Urothelium cell line (cell line): ENCODE measurements around the gene ARHGAP26.

Experiments
- DNase-seq: peaks from one replicate; pipeline ENCODE4 v3.0.0; 2011; ENCODE audit warnings: low spot score, mixed read lengths
- FAIRE-seq: peaks from 2 replicates; lab custom pipeline; 2011; peaks lifted over from hg19 to GRCh38; lab: Jason Lieb, UNC

ARHGAP26 gene

GRCh38 chr5:143025376-143025775, 255.2 kb downstream of the ARHGAP26 start:
- DNase-seq (no peak), FAIRE-seq (no peak)

- FAIRE-seq (no peak), DNase-seq (no peak)
These were observed 255.8 kb downstream of the ARHGAP26 start for GRCh38 chr5:143025971-143026370.

GRCh38 chr5:143026380-143026779, 256.2 kb downstream of the ARHGAP26 start:
- FAIRE-seq (no peak), DNase-seq (no peak)

- FAIRE-seq (no peak), DNase-seq (no peak)
These were observed 259.1 kb downstream of the ARHGAP26 start for GRCh38 chr5:143029293-143029692.

GRCh38 chr5:143030349-143030748, 260.2 kb downstream of the ARHGAP26 start:
- no peak for DNase-seq
- FAIRE-seq: no peak

- no peak for FAIRE-seq
- DNase-seq: no peak
These were observed 261.8 kb downstream of the ARHGAP26 start for GRCh38 chr5:143031781-143032580.

- FAIRE-seq (no peak), DNase-seq (no peak)
These were observed 262.3 kb downstream of the ARHGAP26 start for GRCh38 chr5:143032581-143032836.

- no peak for FAIRE-seq
- DNase-seq: peak; percentile 51
These were observed 263.5 kb downstream of the ARHGAP26 start for GRCh38 chr5:143033535-143034250.

- no peak for DNase-seq
- FAIRE-seq: no peak
These were observed 266.2 kb downstream of the ARHGAP26 start for GRCh38 chr5:143036146-143036927.

- DNase-seq (peak; percentile 17), FAIRE-seq (no peak)
These were observed 266.9 kb downstream of the ARHGAP26 start for GRCh38 chr5:143037071-143037470.

GRCh38 chr5:143037708-143038107, 267.5 kb downstream of the ARHGAP26 start:
- DNase-seq (no peak), FAIRE-seq (no peak)

- no peak for DNase-seq
These were observed 270.4 kb downstream of the ARHGAP26 start for GRCh38 chr5:143040622-143041021.

GRCh38 chr5:143041461-143041860, 271.3 kb downstream of the ARHGAP26 start:
- FAIRE-seq: no peak

More at GRCh38 chr5:143040622-143041021, 270.4 kb downstream of the ARHGAP26 start:
- FAIRE-seq: no peak

GRCh38 chr5:143041972-143042770, 272.0 kb downstream of the ARHGAP26 start:
- FAIRE-seq (no peak), DNase-seq (no peak)

More at GRCh38 chr5:143041461-143041860, 271.3 kb downstream of the ARHGAP26 start:
- no peak for DNase-seq

GRCh38 chr5:143044265-143044664, 274.1 kb downstream of the ARHGAP26 start:
- DNase-seq (no peak), FAIRE-seq (no peak)

GRCh38 chr5:143045062-143045461, 274.9 kb downstream of the ARHGAP26 start:
- DNase-seq (no peak), FAIRE-seq (no peak)

GRCh38 chr5:143046314-143046713, 276.1 kb downstream of the ARHGAP26 start:
- DNase-seq: no peak

GRCh38 chr5:143047091-143047490, 276.9 kb downstream of the ARHGAP26 start:
- FAIRE-seq: no peak
- DNase-seq: no peak

More at GRCh38 chr5:143046314-143046713, 276.1 kb downstream of the ARHGAP26 start:
- FAIRE-seq: no peak

GRCh38 chr5:143050183-143050582, 280.0 kb downstream of the ARHGAP26 start:
- FAIRE-seq: no peak
- DNase-seq: no peak

GRCh38 chr5:143051244-143052058, 281.3 kb downstream of the ARHGAP26 start:
- FAIRE-seq (no peak), DNase-seq (peak; percentile 37)
